ENCODE results near the gene ASPG. TPM values are rescaled to one million over a fixed set of nuclear protein-coding genes. Genes with fewer than 3 reads are reported as not detected.

Gene ASPG
- polyA plus RNA-seq, 1 donor (not counting 4 experiments of a cell fraction or from before 2014, with no cell fraction given): 0.10 TPM

- H3K79me2 ChIP-seq (ENCODE audit: control insufficient read depth, insufficient read depth, low read length): no peaks in the 10 kb centered on the region
- no peaks in the 10 kb centered on the region for H3K27me3 ChIP-seq (ENCODE audit: control insufficient read depth, extremely low read depth, insufficient read depth, low read length)
Measured at GRCh38 chr14:104145826-104146601, 60.5 kb downstream of the ASPG start.

GRCh38 chr14:104146651-104147345 is 61.3 kb downstream of the ASPG start:
- dilution Hi-C loops (cut with MboI; ENCODE audit: extremely low pct_ligation_motif_present, low sequenced_read_pairs): loop anchor here (25.0 kb wide), 1 partner anchor 109 kb away; no protein-coding TSS in a partner anchor
- H3K4me2 ChIP-seq (ENCODE audit: control insufficient read depth, extremely low read depth, insufficient read depth, low read depth, low read length): no peak overlapping the region

More at GRCh38 chr14:104145826-104146601, 60.5 kb downstream of the ASPG start:
- DNase-seq (ENCODE audit: low read depth, low spot score) (no peak), FAIRE-seq (no peak)
- Histone ChIP-seq H3K27ac (ENCODE audit: control insufficient read depth, insufficient read depth, low read length) (no peak overlapping the region), H4K20me1 (ENCODE audit: control insufficient read depth, extremely low read depth, insufficient read depth, low read length) (no peaks in the 10 kb centered on the region), H3K9ac (ENCODE audit: control insufficient read depth, extremely low read depth, insufficient read depth, low read length) (no peak overlapping the region), H3K4me2 (ENCODE audit: control insufficient read depth, extremely low read depth, insufficient read depth, low read depth, low read length) (no peak overlapping the region), H3K9me3 (ENCODE audit: control insufficient read depth, low read depth, low read length) (no peaks in the 10 kb centered on the region), H3K4me1 (ENCODE audit: control insufficient read depth, extremely low read depth, insufficient read depth, low read length) (no peaks in the 10 kb centered on the region), H3K36me3 (ENCODE audit: control insufficient read depth in 2 of 2, extremely low read depth in 1 of 2, insufficient read depth in 2 of 2, low read length in 2 of 2) (no peaks in the 10 kb centered on the region), H2AFZ (ENCODE audit: control insufficient read depth, low read length) (no peak overlapping the region), H3K9me1 (ENCODE audit: control insufficient read depth, extremely low read depth, insufficient read depth, low read length) (no peaks in the 10 kb centered on the region), H3K4me3 (ENCODE audit: control insufficient read depth in 2 of 3, extremely low read depth in 1 of 3, insufficient read depth in 2 of 3, low read depth in 1 of 3, low read length in 3 of 3) (no peak overlapping the region)
- TF ChIP-seq CTCF (optimal IDR thresholded peaks at IDR 0.05 in 1 of 3, IDR thresholded peaks at IDR 0.05 in 1 of 3, conservative IDR thresholded peaks at IDR 0.05 in 1 of 3; ENCODE audit: extremely low read depth in 1 of 3, insufficient read depth in 2 of 3, low read length in 3 of 3): no peak
- no peak for TF ChIP-seq EZH2 (IDR thresholded peaks at IDR 0.05; ENCODE audit: low read length)
- dilution Hi-C loops (cut with MboI; ENCODE audit: extremely low pct_ligation_motif_present, low sequenced_read_pairs): loop anchor here (25.0 kb wide), 1 partner anchor 109 kb away; no protein-coding TSS in a partner anchor

More at GRCh38 chr14:104146651-104147345, 61.3 kb downstream of the ASPG start:
- Histone ChIP-seq H3K4me3 (ENCODE audit: control insufficient read depth in 2 of 3, extremely low read depth in 1 of 3, insufficient read depth in 2 of 3, low read depth in 1 of 3, low read length in 3 of 3) (no peak overlapping the region), H3K9ac (ENCODE audit: control insufficient read depth, extremely low read depth, insufficient read depth, low read length) (no peak overlapping the region), H3K27me3 (ENCODE audit: control insufficient read depth, extremely low read depth, insufficient read depth, low read length) (no peaks in the 10 kb centered on the region), H3K9me3 (ENCODE audit: control insufficient read depth, low read depth, low read length) (no peaks in the 10 kb centered on the region), H3K27ac (ENCODE audit: control insufficient read depth, insufficient read depth, low read length) (no peak overlapping the region), H3K36me3 (ENCODE audit: control insufficient read depth in 2 of 2, extremely low read depth in 1 of 2, insufficient read depth in 2 of 2, low read length in 2 of 2) (no peaks in the 10 kb centered on the region), H4K20me1 (ENCODE audit: control insufficient read depth, extremely low read depth, insufficient read depth, low read length) (no peaks in the 10 kb centered on the region), H2AFZ (ENCODE audit: control insufficient read depth, low read length) (no peak overlapping the region), H3K4me1 (ENCODE audit: control insufficient read depth, extremely low read depth, insufficient read depth, low read length) (no peaks in the 10 kb centered on the region), H3K79me2 (ENCODE audit: control insufficient read depth, insufficient read depth, low read length) (no peaks in the 10 kb centered on the region), H3K9me1 (ENCODE audit: control insufficient read depth, extremely low read depth, insufficient read depth, low read length) (no peaks in the 10 kb centered on the region)
- DNase-seq (ENCODE audit: low read depth, low spot score) (no peak), FAIRE-seq (no peak)
- TF ChIP-seq CTCF (optimal IDR thresholded peaks at IDR 0.05 in 1 of 3, IDR thresholded peaks at IDR 0.05 in 1 of 3, conservative IDR thresholded peaks at IDR 0.05 in 1 of 3; ENCODE audit: extremely low read depth in 1 of 3, insufficient read depth in 2 of 3, low read length in 3 of 3) (no peak), EZH2 (IDR thresholded peaks at IDR 0.05; ENCODE audit: low read length) (no peak)

Measured in keratinocyte (primary cell).